Liver (tissue), 3 donors: ENCODE data around the gene DNAL4.

Experiments used
- CTCF ChIP-seq: fragments of 150-350 bp; IDR thresholded peaks from 2 replicates; pipeline ENCODE4 v1.5.1; 2017; ENCODE audit warnings: improper control_type of control experiment, low read depth, low read length; ENCODE audit not compliant: missing input control
- FOXA1 ChIP-seq: IDR thresholded peaks from 2 replicates; pipeline ENCODE4 v1.6.1; 2016; ENCODE audit warnings: antibody characterized with exemption
- GABPA ChIP-seq, 2 donors: IDR thresholded peaks in 1 of 2; conservative IDR thresholded peaks in 1 of 2; 2 replicates each; pipeline ENCODE4 v1.6.1; 2016; ENCODE audit warnings: antibody characterized with exemption in 2 of 2, mild to moderate bottlenecking in 1 of 2, moderate library complexity in 1 of 2
- RAD21 ChIP-seq, 2 donors: IDR thresholded peaks; 2 replicates each; pipeline ENCODE4 v1.6.1; 2016; ENCODE audit warnings: antibody characterized with exemption in 2 of 2, mild to moderate bottlenecking in 2 of 2
- RXRA ChIP-seq, 2 donors: IDR thresholded peaks; 2 replicates each; pipeline ENCODE4 v1.6.1; 2017 to 2018; ENCODE audit warnings: antibody characterized with exemption in 2 of 2, mild to moderate bottlenecking in 1 of 2
- SP1 ChIP-seq: IDR thresholded peaks from 2 replicates; pipeline ENCODE4 v1.6.1; 2018; ENCODE audit warnings: antibody characterized with exemption, mild to moderate bottlenecking
- TAF1 ChIP-seq: conservative IDR thresholded peaks from 2 replicates; pipeline ENCODE4 v1.6.1; 2016; ENCODE audit warnings: antibody characterized with exemption, mild to moderate bottlenecking
- donor health status: healthy.
- donor health status: healthy.

- TF ChIP-seq TAF1, result no peak
- no peak for TF ChIP-seq RXRA (IDR thresholded peaks at IDR 0.05)
- no peak for TF ChIP-seq CTCF
- TF ChIP-seq GABPA (IDR thresholded peaks at IDR 0.05 in 1 of 2, conservative IDR thresholded peaks at IDR 0.05 in 1 of 2), result no peak
- no peak for TF ChIP-seq FOXA1
- no peak for TF ChIP-seq RAD21 (IDR thresholded peaks at IDR 0.05)
- TF ChIP-seq SP1, result no peak
These were observed 1.6 kb upstream of the DNAL4 start for GRCh38 chr22:38795569-38795968.
